SK-N-SH (cell line): Measurements from ENCODE around the gene CCDC187.

Experiments used
- CTCF ChIP-seq: fragments of 200-600 bp; sonication (generic); IDR thresholded peaks from 2 replicates; pipeline ENCODE4 v1.6.1; 2017; ENCODE audit warnings: antibody characterized with exemption, mild to moderate bottlenecking, moderate library complexity
- EP300 ChIP-seq, 2 experiments: IDR thresholded peaks; 2 replicates each; pipeline versions ENCODE4 v1.4.0 to v1.6.1; 2012; ENCODE audit warnings: borderline replicate concordance in 1 of 2, low read depth in 1 of 2, low read length in 1 of 2
- RAD21 ChIP-seq: IDR thresholded peaks from 2 replicates; pipeline ENCODE4 v1.6.1; 2012; ENCODE audit warnings: mild to moderate bottlenecking, low read length
- RFX5 ChIP-seq: IDR thresholded peaks from 2 replicates; pipeline ENCODE4 v1.6.1; 2012; ENCODE audit warnings: mild to moderate bottlenecking, improper control_type of control experiment, low read length
- ZBTB33 ChIP-seq: IDR thresholded peaks from 2 replicates; pipeline ENCODE4 v1.4.0; 2012; ENCODE audit warnings: low read depth, borderline replicate concordance

- TF ChIP-seq CTCF (no peak), RFX5 (no peak), EP300 (IDR thresholded peaks at IDR 0.05; ENCODE audit: borderline replicate concordance in 1 of 2, low read depth in 1 of 2, low read length in 1 of 2) (no peak), RAD21 (no peak), ZBTB33 (no peak)
These were observed 73.5 kb downstream of the CCDC187 start for GRCh38 chr9:136230365-136230764.
